HFFc6 (cell line): ENCODE measurements around the gene CTDSPL2. TPM values are rescaled to one million over a fixed set of nuclear protein-coding genes. Genes with fewer than 3 reads are reported as not detected.

Source experiments
- DNase-seq: peaks from one replicate; pipeline ENCODE4 v3.0.0-alpha.2; 2018
- H3K27ac Mint-ChIP-seq: 2 replicates; pipeline ENCODE4 v1.8.0; 2020; ENCODE audit warnings: mild to moderate bottlenecking, mixed read lengths
- H3K27me3 Mint-ChIP-seq: 2 replicates; pipeline ENCODE4 v1.8.0; 2021; ENCODE audit warnings: mild to moderate bottlenecking, moderate library complexity, mixed read lengths; ENCODE audit not compliant: insufficient read depth
- H3K36me3 Mint-ChIP-seq: 2 replicates; pipeline ENCODE4 v1.8.0; 2021; ENCODE audit warnings: low read depth, mixed read lengths
- H3K4me1 Mint-ChIP-seq: 2 replicates; pipeline ENCODE4 v1.8.0; 2020; ENCODE audit warnings: low read depth, mixed read lengths
- H3K4me3 Mint-ChIP-seq: 2 replicates; pipeline ENCODE4 v1.8.0; 2020; ENCODE audit warnings: mild to moderate bottlenecking, moderate library complexity, mixed read lengths
- H3K9me3 Mint-ChIP-seq: 2 replicates; pipeline ENCODE4 v1.8.0; 2020; ENCODE audit warnings: mild to moderate bottlenecking, mixed read lengths
- total RNA-seq, 6 experiments: library from RNA; stranded (reverse); fragmentation: NEBNext Ultra II Directional; extraction: Animal tissue kit (Norgen Biotek cat#: 25700); gene quantifications; 2 replicates in 1 of 6; 3 replicates in 5 of 6; pipeline ENCODE4 v1.2.3, GENCODE V29; 2021
- TF ChIP-seq, protein P1 (sequence below): fragments of 200-600 bp; sonication (generic); IDR thresholded peaks from 2 replicates; pipeline ENCODE4 v1.5.0; 2021; ENCODE audit warnings: antibody characterized with exemption, mild to moderate bottlenecking

Gene CTDSPL2
- total RNA-seq, 6 experiments from 2014 or later = 19.8 to 32.7 (median 30.6) TPM

DNA sequence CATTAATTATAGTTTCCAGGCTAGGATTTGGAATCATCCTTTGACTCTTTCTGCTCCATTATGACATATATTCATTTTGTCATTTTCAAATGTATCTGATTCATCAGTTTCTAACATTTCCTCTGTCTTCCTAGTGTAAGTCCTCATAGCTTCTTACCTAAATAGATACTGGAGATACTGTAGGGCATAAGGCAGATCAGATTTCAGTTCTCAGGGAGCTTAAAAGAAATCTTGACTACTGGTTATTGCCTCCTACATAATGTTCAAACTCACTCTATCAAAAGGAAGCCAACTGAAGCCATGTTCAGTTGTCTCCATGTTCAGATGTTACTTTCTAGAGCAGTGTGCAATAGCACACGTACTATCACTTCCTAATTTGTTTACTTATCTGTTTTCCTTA, 29.6 kb upstream of the CTDSPL2 start:
- Mint-ChIP-seq H3K9me3 (no peaks in the 10 kb centered on the region), H3K4me1 (peaks cover 8% of the 10 kb centered on the region), H3K4me3 (no peak overlapping the region), H3K27me3 (no peaks in the 10 kb centered on the region), H3K27ac (no peak overlapping the region), H3K36me3 (peaks cover 8% of the 10 kb centered on the region)
- TF ChIP-seq, protein P1, sequence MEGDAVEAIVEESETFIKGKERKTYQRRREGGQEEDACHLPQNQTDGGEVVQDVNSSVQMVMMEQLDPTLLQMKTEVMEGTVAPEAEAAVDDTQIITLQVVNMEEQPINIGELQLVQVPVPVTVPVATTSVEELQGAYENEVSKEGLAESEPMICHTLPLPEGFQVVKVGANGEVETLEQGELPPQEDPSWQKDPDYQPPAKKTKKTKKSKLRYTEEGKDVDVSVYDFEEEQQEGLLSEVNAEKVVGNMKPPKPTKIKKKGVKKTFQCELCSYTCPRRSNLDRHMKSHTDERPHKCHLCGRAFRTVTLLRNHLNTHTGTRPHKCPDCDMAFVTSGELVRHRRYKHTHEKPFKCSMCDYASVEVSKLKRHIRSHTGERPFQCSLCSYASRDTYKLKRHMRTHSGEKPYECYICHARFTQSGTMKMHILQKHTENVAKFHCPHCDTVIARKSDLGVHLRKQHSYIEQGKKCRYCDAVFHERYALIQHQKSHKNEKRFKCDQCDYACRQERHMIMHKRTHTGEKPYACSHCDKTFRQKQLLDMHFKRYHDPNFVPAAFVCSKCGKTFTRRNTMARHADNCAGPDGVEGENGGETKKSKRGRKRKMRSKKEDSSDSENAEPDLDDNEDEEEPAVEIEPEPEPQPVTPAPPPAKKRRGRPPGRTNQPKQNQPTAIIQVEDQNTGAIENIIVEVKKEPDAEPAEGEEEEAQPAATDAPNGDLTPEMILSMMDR = no peak
- DNase-seq = no peak

- TF ChIP-seq, protein P1 = no peak
- H3K27me3 Mint-ChIP-seq = peaks cover 1% of the 10 kb centered on the region; the same call in 1 of the 2 replicates
- DNase-seq = no peak
- no peak overlapping the region for H3K4me3 Mint-ChIP-seq
- no peaks in the 10 kb centered on the region for H3K4me1 Mint-ChIP-seq
- H3K27ac Mint-ChIP-seq = no peak overlapping the region
- H3K9me3 Mint-ChIP-seq = no peaks in the 10 kb centered on the region
- peaks cover 10% of the 10 kb centered on the region for H3K36me3 Mint-ChIP-seq
Measured at GRCh38 chr15:44414001-44414400, 13.4 kb upstream of the CTDSPL2 start.

GRCh38 chr15:44427756-44428724, 611 bp downstream of the CTDSPL2 start:
- Mint-ChIP-seq H3K4me1 (peaks cover 30% of the 10 kb centered on the region), H3K4me3 (peak overlapping the region; percentile 96), H3K27ac (peak overlapping the region; percentile 100), H3K36me3 (peaks cover 5% of the 10 kb centered on the region), H3K27me3 (peaks cover 2% of the 10 kb centered on the region; the same call in 1 of the 2 replicates), H3K9me3 (no peaks in the 10 kb centered on the region)
- DNase-seq = no peak
- TF ChIP-seq, protein P1 = peak; percentile 36

DNA sequence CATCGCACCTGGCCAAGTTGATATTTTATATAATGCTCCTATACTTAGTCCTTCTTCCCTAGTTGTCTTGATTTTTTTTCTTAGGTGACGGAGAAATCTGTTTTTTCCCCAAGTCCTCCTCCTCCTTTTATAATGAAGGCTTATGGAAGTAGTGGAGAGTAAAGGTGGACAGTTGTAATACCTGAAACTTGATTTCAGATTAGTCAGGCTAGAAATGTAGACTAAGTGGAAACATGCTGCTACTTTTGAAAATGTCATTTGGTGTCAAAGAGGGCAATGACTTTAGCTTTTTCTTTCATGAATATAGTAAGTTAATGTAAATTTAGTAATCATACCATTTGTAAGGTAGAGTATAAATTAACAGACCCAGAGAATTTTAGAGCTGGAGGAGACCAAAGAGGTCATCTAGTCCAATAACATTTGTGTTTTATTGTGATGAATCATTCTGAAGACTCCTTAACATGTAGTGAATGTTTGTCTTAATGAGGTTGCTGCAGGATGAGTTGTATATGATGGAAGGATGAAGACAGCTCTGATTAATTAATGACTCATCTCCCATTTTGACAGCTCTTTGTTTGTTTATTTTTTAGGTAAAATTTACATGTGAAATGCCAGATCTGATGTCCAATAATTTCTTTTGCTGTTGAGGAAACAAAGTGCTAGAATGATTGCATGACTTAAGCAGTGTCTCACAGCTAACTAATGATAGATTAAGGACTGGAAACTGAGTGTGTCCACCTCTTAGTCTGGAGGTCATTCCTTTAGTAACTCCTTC, 8.7 kb downstream of the CTDSPL2 start:
- H3K9me3 Mint-ChIP-seq = no peaks in the 10 kb centered on the region
- DNase-seq = peak; percentile 41
- TF ChIP-seq, protein P1 = no peak
- H3K27ac Mint-ChIP-seq = peak overlapping the region; percentile 23; the same call in 1 of the 2 replicates
- H3K4me3 Mint-ChIP-seq = no peak overlapping the region
- peaks cover 32% of the 10 kb centered on the region for H3K4me1 Mint-ChIP-seq
- peaks cover 14% of the 10 kb centered on the region for H3K36me3 Mint-ChIP-seq
- peaks cover 2% of the 10 kb centered on the region; the same call in 1 of the 2 replicates for H3K27me3 Mint-ChIP-seq

GRCh38 chr15:44438402-44438801, 11.0 kb downstream of the CTDSPL2 start:
- TF ChIP-seq, protein P1 = no peak
- Mint-ChIP-seq H3K4me1 (peaks cover 42% of the 10 kb centered on the region), H3K9me3 (no peaks in the 10 kb centered on the region), H3K27ac (peak overlapping the region; percentile 13; the same call in 1 of the 2 replicates), H3K4me3 (no peak overlapping the region), H3K36me3 (peaks cover 9% of the 10 kb centered on the region; the same call in 1 of the 2 replicates), H3K27me3 (peaks cover 2% of the 10 kb centered on the region; the same call in 1 of the 2 replicates)
- no peak for DNase-seq
